Effector memory CD4-positive, alpha-beta T cell (primary cell): Measurements from ENCODE around the gene KLHDC4.
"Not testable (repeated sequence)": the region's sequence is repeated elsewhere in the genome, so short reads cannot be mapped to it uniquely, and the experiment has no call there.

Source experiments
- DNase-seq, 3 donors: peaks; one replicate each; pipeline ENCODE4 v3.0.0-alpha.2; 2020
- H3K27ac ChIP-seq: 2 replicates; pipeline ENCODE4 v1.7.0; 2013; ENCODE audit warnings: mild to moderate bottlenecking, low read length, moderate library complexity; ENCODE audit not compliant: insufficient read depth, poor library complexity, severe bottlenecking
- H3K27me3 ChIP-seq: replicated peaks from 2 replicates; pipeline ENCODE4 v1.7.0; 2013; ENCODE audit warnings: mild to moderate bottlenecking, low read length; ENCODE audit not compliant: insufficient read depth, control insufficient read depth, poor library complexity, severe bottlenecking
- H3K36me3 ChIP-seq: 2 replicates; pipeline ENCODE4 v1.7.0; 2013; ENCODE audit warnings: mild to moderate bottlenecking, low read length, moderate library complexity; ENCODE audit not compliant: control insufficient read depth, insufficient read depth
- H3K4me1 ChIP-seq: 2 replicates; pipeline ENCODE4 v1.7.0; 2013; ENCODE audit warnings: low read length, mild to moderate bottlenecking; ENCODE audit not compliant: control insufficient read depth, insufficient read depth, poor library complexity, severe bottlenecking
- H3K4me3 ChIP-seq: 2 replicates; pipeline ENCODE4 v1.7.0; 2013; ENCODE audit warnings: low read length, low read depth, mild to moderate bottlenecking; ENCODE audit not compliant: insufficient read depth, poor library complexity, severe bottlenecking
- H3K9me3 ChIP-seq: 2 replicates; pipeline ENCODE4 v1.7.0; 2013; ENCODE audit warnings: mild to moderate bottlenecking, low read length, moderate library complexity; ENCODE audit not compliant: control insufficient read depth

Gene KLHDC4

DNA sequence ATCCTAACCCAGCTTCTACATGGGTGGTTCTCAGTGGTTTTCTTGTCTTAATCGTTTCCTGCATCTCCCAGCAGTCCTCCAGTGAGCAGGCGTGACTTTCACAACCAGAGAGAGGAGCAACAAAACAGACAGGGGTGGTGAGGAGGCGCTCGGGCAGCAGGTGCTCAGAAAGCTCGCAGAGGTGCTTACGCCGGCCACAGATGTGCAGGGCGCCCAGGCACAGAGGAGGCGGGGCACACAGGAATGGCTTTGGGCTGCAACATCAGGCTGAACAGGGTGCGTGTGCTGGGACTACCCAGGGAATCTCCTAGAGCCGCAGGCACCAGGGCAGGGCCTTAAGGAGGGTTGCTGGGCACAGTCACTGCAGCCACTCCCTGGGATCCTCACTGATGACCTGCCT, 32.6 kb downstream of the KLHDC4 start:
- no peaks in the 10 kb centered on the region for H3K27me3 ChIP-seq
- H3K27ac ChIP-seq, result no peak overlapping the region
- no peak for DNase-seq
- no peaks in the 10 kb centered on the region for H3K9me3 ChIP-seq
- no peak overlapping the region for H3K4me3 ChIP-seq
- H3K4me1 ChIP-seq, result no peaks in the 10 kb centered on the region
- H3K36me3 ChIP-seq, result peaks cover 29% of the 10 kb centered on the region

- H3K36me3 ChIP-seq, result peaks cover 32% of the 10 kb centered on the region
- no peaks in the 10 kb centered on the region for H3K4me1 ChIP-seq
- DNase-seq, result no peak
- no peaks in the 10 kb centered on the region for H3K27me3 ChIP-seq
- H3K27ac ChIP-seq, result no peak overlapping the region
- H3K4me3 ChIP-seq, result no peak overlapping the region
- H3K9me3 ChIP-seq, result no peaks in the 10 kb centered on the region
Measured at GRCh38 chr16:87731607-87732006, 34.2 kb downstream of the KLHDC4 start.

GRCh38 chr16:87729266-87729954, 36.4 kb downstream of the KLHDC4 start:
- Histone ChIP-seq H3K27ac (no peak overlapping the region), H3K9me3 (no peaks in the 10 kb centered on the region), H3K27me3 (no peaks in the 10 kb centered on the region), H3K4me3 (no peak overlapping the region), H3K36me3 (peaks cover 39% of the 10 kb centered on the region), H3K4me1 (no peaks in the 10 kb centered on the region)
- no peak for DNase-seq

DNA sequence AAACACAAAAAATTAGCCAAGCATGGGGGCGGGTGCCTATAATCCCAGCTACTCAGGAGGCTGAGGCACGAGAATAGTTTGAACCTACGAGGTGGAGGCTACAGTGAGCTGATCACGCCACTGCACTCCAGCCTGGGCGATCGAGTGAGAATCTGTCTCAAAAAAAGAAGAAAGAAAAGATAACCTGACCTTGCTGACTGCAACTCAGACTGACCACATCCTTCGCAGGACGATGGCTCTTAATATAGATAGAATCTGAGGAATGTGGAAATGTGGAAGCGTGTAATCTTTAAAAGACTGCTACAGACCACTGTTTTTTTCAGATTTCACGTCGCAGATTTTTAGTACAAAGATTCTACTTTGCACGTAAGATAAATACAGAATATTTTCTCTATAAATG, 37.8 kb downstream of the KLHDC4 start:
- no peak for DNase-seq
- H3K27ac ChIP-seq, result no peak overlapping the region
- H3K4me3 ChIP-seq, result no peak overlapping the region

GRCh38 chr16:87727346-87727745, 38.4 kb downstream of the KLHDC4 start:
- no peaks in the 10 kb centered on the region for H3K9me3 ChIP-seq
- no peak for DNase-seq
- H3K4me3 ChIP-seq, result no peak overlapping the region
- no peak overlapping the region for H3K27ac ChIP-seq
- H3K4me1 ChIP-seq, result no peaks in the 10 kb centered on the region
- H3K27me3 ChIP-seq, result no peaks in the 10 kb centered on the region
- H3K36me3 ChIP-seq, result peaks cover 50% of the 10 kb centered on the region

More for the DNA sequence above, 37.8 kb downstream of the KLHDC4 start:
- no peaks in the 10 kb centered on the region for H3K27me3 ChIP-seq
- peaks cover 43% of the 10 kb centered on the region for H3K36me3 ChIP-seq
- H3K4me1 ChIP-seq, result no peaks in the 10 kb centered on the region
- H3K9me3 ChIP-seq, result no peaks in the 10 kb centered on the region

DNA sequence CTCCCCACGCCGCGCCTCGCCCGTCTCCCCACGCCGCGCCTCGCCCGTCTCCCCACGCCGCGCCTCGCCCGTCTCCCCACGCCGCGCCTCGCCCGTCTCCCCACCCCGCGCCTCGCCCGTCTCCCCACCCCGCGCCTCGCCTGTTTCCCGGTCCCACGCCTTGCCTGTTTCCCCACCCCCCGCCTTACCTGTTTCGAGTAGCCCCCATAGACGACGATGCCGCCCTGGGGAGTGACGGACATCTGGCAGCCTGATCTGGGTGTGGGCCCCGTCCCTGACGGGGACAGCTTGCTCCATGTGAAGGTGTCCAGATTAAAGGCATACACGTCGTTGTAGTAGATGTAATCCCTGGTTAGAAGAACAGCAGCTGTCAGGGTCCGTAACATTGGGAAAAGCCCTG, 39.2 kb downstream of the KLHDC4 start:
- H3K27ac ChIP-seq, H3K4me1 ChIP-seq, H3K27me3 ChIP-seq, H3K9me3 ChIP-seq, H3K4me3 ChIP-seq, DNase-seq: not testable (repeated sequence)
- H3K36me3 ChIP-seq, result peaks cover 57% of the 10 kb centered on the region

- Histone ChIP-seq H3K27me3 (no peaks in the 10 kb centered on the region), H3K4me3 (no peak overlapping the region), H3K4me1 (no peaks in the 10 kb centered on the region), H3K27ac (no peak overlapping the region), H3K9me3 (no peaks in the 10 kb centered on the region), H3K36me3 (peaks cover 59% of the 10 kb centered on the region)
- no peak for DNase-seq
Measured at GRCh38 chr16:87725596-87726235, 40.1 kb downstream of the KLHDC4 start.

DNA sequence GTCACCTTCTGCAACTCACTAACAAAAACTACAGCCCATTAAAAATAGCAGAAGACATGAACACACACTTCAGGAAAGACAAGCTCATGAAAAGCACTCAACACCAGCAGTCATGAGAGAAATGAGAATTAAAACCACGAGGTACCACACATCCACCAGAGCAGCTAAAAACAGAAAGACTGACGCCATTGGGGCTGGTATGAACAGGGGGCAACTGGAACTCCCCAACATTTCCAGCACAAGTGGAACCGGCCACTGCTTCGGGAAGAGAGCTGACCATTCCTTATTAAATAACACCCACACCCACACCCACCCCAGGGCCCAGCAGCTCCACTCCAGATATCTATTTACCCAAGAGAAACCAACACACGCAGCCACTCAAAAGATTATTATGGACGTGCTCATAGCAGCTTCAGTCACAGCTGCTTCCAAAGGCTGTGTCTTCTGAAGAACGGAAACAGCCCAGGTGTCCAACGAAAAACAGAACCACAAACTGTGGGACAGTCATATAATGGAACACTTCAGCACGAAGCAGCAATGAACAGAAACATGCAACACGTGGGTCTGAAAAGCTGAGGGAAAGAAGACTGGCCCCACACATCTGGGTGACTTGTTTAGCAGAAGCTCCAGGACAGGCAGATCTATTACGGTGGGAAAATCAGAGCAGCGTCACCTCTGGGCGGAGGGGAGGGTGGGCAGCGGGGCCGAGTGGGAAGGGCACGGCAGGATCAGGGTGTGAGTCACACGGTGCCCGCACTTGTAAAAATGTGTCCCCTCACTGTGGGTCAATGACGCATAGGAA, 41.1 kb downstream of the KLHDC4 start:
- peaks cover 53% of the 10 kb centered on the region for H3K36me3 ChIP-seq
- no peaks in the 10 kb centered on the region for H3K27me3 ChIP-seq
- H3K4me1 ChIP-seq, result no peaks in the 10 kb centered on the region
- no peak overlapping the region for H3K4me3 ChIP-seq
- DNase-seq, result no peak
- H3K27ac ChIP-seq, result no peak overlapping the region
- H3K9me3 ChIP-seq, result no peaks in the 10 kb centered on the region

GRCh38 chr16:87723226-87723623, 42.6 kb downstream of the KLHDC4 start:
- H3K9me3 ChIP-seq, result no peaks in the 10 kb centered on the region
- DNase-seq, result no peak
- H3K27me3 ChIP-seq, result no peaks in the 10 kb centered on the region
- peaks cover 39% of the 10 kb centered on the region for H3K36me3 ChIP-seq
- H3K4me3 ChIP-seq, result no peak overlapping the region
- no peaks in the 10 kb centered on the region for H3K4me1 ChIP-seq
- no peak overlapping the region for H3K27ac ChIP-seq
